SK-N-SH treated with all-trans-retinoic acid at 6 μM for 48 hours (cell line): ENCODE measurements around the gene OLFML2B.
A peak's percentile ranks its signal among the peaks of the same experiment; 100 is the strongest.

Experiments used
- ATAC-seq: fragments of 200-7000 bp; cut with Tn5 transposase; 3 replicates; pipeline ENCODE4 v1.9.1; 2020; ENCODE audit warnings: mild to moderate bottlenecking, moderate library complexity
- ARNTL ChIP-seq: fragments of 450-650 bp; formaldehyde crosslinking; IDR thresholded peaks from 2 replicates; pipeline ENCODE4 v1.5.0; 2020; ENCODE audit warnings: low read depth, mild to moderate bottlenecking, moderate library complexity, borderline replicate concordance
- BACH2 ChIP-seq: fragments of 250-450 bp; sonication (Bioruptor Pico); IDR thresholded peaks from 2 replicates; pipeline ENCODE4 v1.9.0; 2021; ENCODE audit warnings: mild to moderate bottlenecking, borderline replicate concordance
- CSDC2 ChIP-seq: fragments of 250-450 bp; sonication (Bioruptor Pico); IDR thresholded peaks from 2 replicates; pipeline ENCODE4 v1.5.0; 2020; ENCODE audit warnings: mild to moderate bottlenecking, moderate library complexity
- CSRNP3 ChIP-seq: fragments of 250-450 bp; sonication (Bioruptor Pico); IDR thresholded peaks from 2 replicates; pipeline ENCODE4 v1.5.1; 2021; ENCODE audit warnings: mild to moderate bottlenecking, moderate library complexity
- ESRRG ChIP-seq: fragments of 250-450 bp; sonication (Bioruptor Pico); IDR thresholded peaks from 2 replicates; pipeline ENCODE4 v1.6.1; 2021; ENCODE audit warnings: mild to moderate bottlenecking
- ISL1 ChIP-seq: fragments of 250-450 bp; sonication (Bioruptor Pico); IDR thresholded peaks from 2 replicates; pipeline ENCODE4 v2.1.2; 2022; ENCODE audit warnings: mild to moderate bottlenecking, moderate library complexity
- OSR1 ChIP-seq: fragments of 250-450 bp; sonication (Bioruptor Pico); IDR thresholded peaks from 2 replicates; pipeline ENCODE4 v1.8.0; 2022; ENCODE audit warnings: moderate library complexity, mild to moderate bottlenecking, inconsistent platforms
- PATZ1 ChIP-seq: fragments of 250-450 bp; sonication (Bioruptor Pico); IDR thresholded peaks from 2 replicates; pipeline ENCODE4 v1.8.0; 2020; ENCODE audit warnings: mild to moderate bottlenecking, moderate library complexity, borderline replicate concordance
- RARB ChIP-seq: fragments of 250-450 bp; sonication (Bioruptor Pico); IDR thresholded peaks from 2 replicates; pipeline ENCODE4 v1.8.0; 2021; ENCODE audit warnings: mild to moderate bottlenecking, moderate library complexity
- SNAI2 ChIP-seq: fragments of 250-450 bp; sonication (Bioruptor Pico); IDR thresholded peaks from 2 replicates; pipeline ENCODE4 v1.5.0; 2020; ENCODE audit warnings: mild to moderate bottlenecking, moderate library complexity
- TOX ChIP-seq: fragments of 250-450 bp; sonication (Bioruptor Pico); IDR thresholded peaks from 2 replicates; pipeline ENCODE4 v1.8.0; 2021; ENCODE audit warnings: mild to moderate bottlenecking, moderate library complexity, borderline replicate concordance
- TSHZ2 ChIP-seq: fragments of 250-450 bp; sonication (Bioruptor Pico); IDR thresholded peaks from 2 replicates; pipeline ENCODE4 v1.5.0; 2020; ENCODE audit warnings: mild to moderate bottlenecking, moderate library complexity
- ZC3H10 ChIP-seq: fragments of 250-450 bp; sonication (Bioruptor Pico); IDR thresholded peaks from 2 replicates; pipeline ENCODE4 v1.5.1; 2021; ENCODE audit warnings: mild to moderate bottlenecking, moderate library complexity
- ZFP3 ChIP-seq: fragments of 250-450 bp; sonication (Bioruptor Pico); IDR thresholded peaks from 2 replicates; pipeline ENCODE4 v1.5.0; 2020; ENCODE audit warnings: mild to moderate bottlenecking, moderate library complexity
- ZFP30 ChIP-seq: fragments of 450-650 bp; formaldehyde crosslinking; IDR thresholded peaks from 2 replicates; pipeline ENCODE4 v1.5.0; 2022; ENCODE audit warnings: mild to moderate bottlenecking, moderate library complexity
- ZNF565 ChIP-seq: fragments of 450-650 bp; formaldehyde crosslinking; conservative IDR thresholded peaks from 2 replicates; pipeline ENCODE4 v1.5.0; 2020; ENCODE audit warnings: low read depth, mild to moderate bottlenecking, moderate library complexity
- ZNF70 ChIP-seq: fragments of 450-650 bp; formaldehyde crosslinking; IDR thresholded peaks from 2 replicates; pipeline ENCODE4 v1.5.0; 2020; ENCODE audit warnings: mild to moderate bottlenecking, moderate library complexity
- ZNF8 ChIP-seq: fragments of 450-650 bp; formaldehyde crosslinking; IDR thresholded peaks from 2 replicates; pipeline ENCODE4 v1.5.0; 2020; ENCODE audit warnings: mild to moderate bottlenecking, moderate library complexity
- TF ChIP-seq, protein P1 (sequence below): fragments of 250-450 bp; sonication (Bioruptor Pico); IDR thresholded peaks from 2 replicates; pipeline ENCODE4 v1.8.0; 2021; ENCODE audit warnings: low read depth, mild to moderate bottlenecking, moderate library complexity, borderline replicate concordance
- TF ChIP-seq, protein P2 (sequence below): fragments of 250-450 bp; sonication (Bioruptor Pico); IDR thresholded peaks from 2 replicates; pipeline ENCODE4 v1.5.1; 2020; ENCODE audit warnings: low read depth, mild to moderate bottlenecking, moderate library complexity

The OLFML2B gene

GRCh38 chr1:162033428-162033827, 9.8 kb upstream of the OLFML2B start:
- TF ChIP-seq BACH2 (CRISPR knock-in tag) (no peak), ZNF8 (CRISPR knock-in tag) (no peak), ZC3H10 (CRISPR knock-in tag) (no peak), TSHZ2 (no peak), ZNF565 (no peak), TOX (CRISPR knock-in tag) (no peak), SNAI2 (CRISPR knock-in tag) (no peak), ARNTL (CRISPR knock-in tag) (no peak), ESRRG (no peak), RARB (CRISPR knock-in tag) (no peak), PATZ1 (CRISPR knock-in tag) (no peak), CSDC2 (CRISPR knock-in tag) (no peak), CSRNP3 (CRISPR knock-in tag) (no peak), ISL1 (CRISPR knock-in tag) (no peak), ZFP30 (CRISPR knock-in tag) (no peak), ZNF70 (CRISPR knock-in tag) (no peak)
- TF ChIP-seq, protein P1, sequence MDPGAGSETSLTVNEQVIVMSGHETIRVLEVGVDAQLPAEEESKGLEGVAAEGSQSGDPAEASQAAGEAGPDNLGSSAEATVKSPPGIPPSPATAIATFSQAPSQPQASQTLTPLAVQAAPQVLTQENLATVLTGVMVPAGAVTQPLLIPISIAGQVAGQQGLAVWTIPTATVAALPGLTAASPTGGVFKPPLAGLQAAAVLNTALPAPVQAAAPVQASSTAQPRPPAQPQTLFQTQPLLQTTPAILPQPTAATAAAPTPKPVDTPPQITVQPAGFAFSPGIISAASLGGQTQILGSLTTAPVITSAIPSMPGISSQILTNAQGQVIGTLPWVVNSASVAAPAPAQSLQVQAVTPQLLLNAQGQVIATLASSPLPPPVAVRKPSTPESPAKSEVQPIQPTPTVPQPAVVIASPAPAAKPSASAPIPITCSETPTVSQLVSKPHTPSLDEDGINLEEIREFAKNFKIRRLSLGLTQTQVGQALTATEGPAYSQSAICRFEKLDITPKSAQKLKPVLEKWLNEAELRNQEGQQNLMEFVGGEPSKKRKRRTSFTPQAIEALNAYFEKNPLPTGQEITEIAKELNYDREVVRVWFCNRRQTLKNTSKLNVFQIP (CRISPR knock-in tag), result no peak
- TF ChIP-seq, protein P2, sequence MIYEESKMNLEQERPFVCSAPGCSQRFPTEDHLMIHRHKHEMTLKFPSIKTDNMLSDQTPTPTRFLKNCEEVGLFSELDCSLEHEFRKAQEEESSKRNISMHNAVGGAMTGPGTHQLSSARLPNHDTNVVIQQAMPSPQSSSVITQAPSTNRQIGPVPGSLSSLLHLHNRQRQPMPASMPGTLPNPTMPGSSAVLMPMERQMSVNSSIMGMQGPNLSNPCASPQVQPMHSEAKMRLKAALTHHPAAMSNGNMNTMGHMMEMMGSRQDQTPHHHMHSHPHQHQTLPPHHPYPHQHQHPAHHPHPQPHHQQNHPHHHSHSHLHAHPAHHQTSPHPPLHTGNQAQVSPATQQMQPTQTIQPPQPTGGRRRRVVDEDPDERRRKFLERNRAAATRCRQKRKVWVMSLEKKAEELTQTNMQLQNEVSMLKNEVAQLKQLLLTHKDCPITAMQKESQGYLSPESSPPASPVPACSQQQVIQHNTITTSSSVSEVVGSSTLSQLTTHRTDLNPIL (CRISPR knock-in tag), result no peak
- no peak for ATAC-seq

DNA sequence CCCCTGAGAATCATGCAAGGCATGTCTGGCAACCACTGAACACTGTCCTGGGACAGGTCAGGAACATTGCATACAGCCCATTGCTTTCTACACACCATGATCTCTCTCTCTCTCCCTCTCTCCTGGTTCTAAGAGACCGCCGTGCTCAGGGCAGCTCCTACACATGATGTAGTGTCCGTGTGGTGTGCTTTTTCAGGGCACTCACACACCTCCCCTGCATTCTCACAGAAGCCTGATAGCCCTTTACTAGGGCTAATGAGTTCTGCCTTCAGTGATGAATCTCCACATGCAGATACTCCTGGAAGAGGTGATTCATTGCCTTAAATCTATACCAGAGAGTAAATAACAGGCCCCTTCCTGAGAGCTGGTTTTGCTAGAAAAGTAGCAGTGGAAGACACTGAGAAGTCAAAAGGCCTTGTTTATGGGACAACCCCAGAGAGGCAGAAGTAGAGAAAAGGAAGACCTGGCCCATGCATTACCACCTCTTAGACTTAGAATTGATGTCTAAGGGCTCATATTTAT, 7.2 kb upstream of the OLFML2B start:
- no peak for ATAC-seq
- TF ChIP-seq TOX (CRISPR knock-in tag) (no peak), CSDC2 (CRISPR knock-in tag) (no peak), ISL1 (CRISPR knock-in tag) (no peak), BACH2 (CRISPR knock-in tag) (no peak), PATZ1 (CRISPR knock-in tag) (no peak), ESRRG (no peak)
- TF ChIP-seq, all 23 proteins: peak for 0

- ATAC-seq, result peak; percentile 27; the same call in 2 of the 3 replicates
- no peak for TF ChIP-seq RARB (CRISPR knock-in tag)
- peak; percentile 76 for TF ChIP-seq ZFP3 (CRISPR knock-in tag)
- no peak for TF ChIP-seq OSR1
Observed at GRCh38 chr1:162029157-162029556, 5.5 kb upstream of the OLFML2B start.
